ENCODE data around the gene EVX2.

GRCh38 chr2:176109946-176110345 lies 26.2 kb upstream of the EVX2 start:
- TF ChIP-seq EZH2phosphoT487 (IDR thresholded peaks at IDR 0.05; ENCODE audit: borderline replicate concordance, low read length) (no peak), CTCF (conservative IDR thresholded peaks at IDR 0.05; ENCODE audit: low read depth, low read length) (no peak)

Data from PC-3 (cell line).